ENCODE measurements around the gene FCHSD1. TPM values are rescaled to one million over a fixed set of nuclear protein-coding genes. Genes with fewer than 3 reads are reported as not detected.

FCHSD1 gene
- total RNA-seq, 4 donors from 2014 or later: 15.2 to 28.3 (median 22.7) TPM

DNA sequence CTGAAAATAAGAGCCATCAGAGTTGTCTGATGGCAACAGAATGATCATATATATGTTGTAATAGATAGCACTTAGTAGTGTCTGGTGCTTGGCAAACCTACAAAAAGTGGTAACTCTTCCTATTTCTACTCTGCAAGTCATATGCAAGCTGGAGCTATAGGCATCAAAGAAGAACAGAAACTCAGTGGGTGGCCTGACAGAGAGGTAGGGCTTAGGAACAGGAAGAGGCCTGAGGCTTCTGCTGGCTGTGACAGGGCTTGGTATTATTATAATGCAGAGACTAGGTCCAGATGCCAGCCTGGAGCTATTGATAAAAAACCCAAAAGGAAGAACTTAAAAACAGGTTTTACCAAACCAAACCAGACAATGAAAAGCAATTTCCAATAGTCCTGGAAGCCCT is 28.0 kb downstream of the FCHSD1 start:
- Histone ChIP-seq H3K4me1 (no peaks in the 10 kb centered on the region), H3K36me3 (peaks cover 47 to 50% of the 10 kb centered on the region in 2 donors), H3K4me3 (replicated peaks in 1 of 3) (no peak overlapping the region), H3K9me3 (no peaks in the 10 kb centered on the region), H3K27me3 (no peaks in the 10 kb centered on the region), H3K27ac (no peak overlapping the region)
- TF ChIP-seq CTCF (IDR thresholded peaks at IDR 0.05) (no peak), POLR2A (IDR thresholded peaks at IDR 0.05) (no peak)
- intact Hi-C loops (cut with DNase I): no loop called here
- no peak for DNase-seq

- TF ChIP-seq POLR2A (IDR thresholded peaks at IDR 0.05) (peak; percentile 67 to 95), CTCF (IDR thresholded peaks at IDR 0.05) (peak; percentile 90 to 99 (median 98))
- intact Hi-C loops (cut with DNase I): no loop called here
- no peaks in the 10 kb centered on the region for H3K27me3 ChIP-seq
- peaks cover 21 to 23% of the 10 kb centered on the region in 2 donors for H3K36me3 ChIP-seq
- peak within 1 kb of the TSS; percentile 78 to 89 (median 82) for H3K4me3 ChIP-seq (replicated peaks in 1 of 3)
- peaks cover 24 to 28% of the 10 kb centered on the region in 2 donors for H3K4me1 ChIP-seq
- H3K27ac ChIP-seq: peak within 1 kb of the TSS; percentile 94 to 98 (median 95)
- peak; percentile 99 for DNase-seq
- H3K9me3 ChIP-seq: no peaks in the 10 kb centered on the region
- 2 to 10% methylated on average over 16 to 45 of the region's 70 CpGs for WGBS, 2 donors
Observed at GRCh38 chr5:141618804-141619554, 32.2 kb downstream of the FCHSD1 start, which contains the start of gene DIAPH1. Gene DIAPH1, minus strand, starts transcription at chr5:141619000. Its CDS starts 86 bp downstream, at chr5:141618914.

GRCh38 chr5:141618030-141618803 is 33.0 kb downstream of the FCHSD1 start:
- TF ChIP-seq POLR2A (IDR thresholded peaks at IDR 0.05): peak in 1 of 2 donors; percentile 40
- no peak for TF ChIP-seq CTCF (IDR thresholded peaks at IDR 0.05)
- peaks cover 15 to 21% of the 10 kb centered on the region in 2 donors for H3K36me3 ChIP-seq
- WGBS, 2 donors: 1% methylated on average over 33 to 35 of the region's 36 CpGs
- peaks cover 24 to 31% of the 10 kb centered on the region in 2 donors for H3K4me1 ChIP-seq
- intact Hi-C loops (cut with DNase I): no loop called here
- H3K27me3 ChIP-seq: no peaks in the 10 kb centered on the region
- peak; percentile 89 to 93 for DNase-seq
- H3K27ac ChIP-seq: peak overlapping the region; percentile 94 to 98 (median 95)
- H3K4me3 ChIP-seq (replicated peaks in 1 of 3): peak overlapping the region; percentile 78 to 89 (median 82)
- no peaks in the 10 kb centered on the region for H3K9me3 ChIP-seq

GRCh38 chr5:141617682-141618029 is 33.6 kb downstream of the FCHSD1 start:
- intact Hi-C loops (cut with DNase I): no loop called here
- Histone ChIP-seq H3K4me1 (peaks cover 24 to 31% of the 10 kb centered on the region in 2 donors), H3K9me3 (no peaks in the 10 kb centered on the region), H3K36me3 (peaks cover 13 to 16% of the 10 kb centered on the region in 2 donors), H3K27me3 (no peaks in the 10 kb centered on the region), H3K4me3 (replicated peaks in 1 of 3) (peak overlapping the region in 2 of 3 donors; percentile 82 to 89), H3K27ac (peak overlapping the region; percentile 94 to 98 (median 95))
- TF ChIP-seq POLR2A (IDR thresholded peaks at IDR 0.05) (no peak), CTCF (IDR thresholded peaks at IDR 0.05) (no peak)
- 3 to 5% methylated on average over 9 of the region's 9 CpGs for WGBS, 2 donors
- peak; percentile 12 to 20 for DNase-seq

Data from thyroid gland (tissue), 4 donors.